Liver (tissue), 3 donors: ENCODE results near the gene C10orf71.

Experiments used
- EGR1 ChIP-seq, 2 donors: IDR thresholded peaks; 2 replicates each; pipeline ENCODE4 v1.6.1; 2016 to 2018; ENCODE audit warnings: antibody characterized with exemption in 2 of 2, low read depth in 2 of 2
- FOXA1 ChIP-seq: IDR thresholded peaks from 2 replicates; pipeline ENCODE4 v1.6.1; 2016; ENCODE audit warnings: antibody characterized with exemption
- FOXA2 ChIP-seq: IDR thresholded peaks from 2 replicates; pipeline ENCODE4 v1.6.1; 2016; ENCODE audit warnings: antibody characterized with exemption
- HNF4G ChIP-seq: IDR thresholded peaks from 2 replicates; pipeline ENCODE4 v1.6.1; 2016; ENCODE audit warnings: antibody characterized with exemption
- JUND ChIP-seq, 2 donors: IDR thresholded peaks; 2 replicates each; pipeline ENCODE4 v1.6.1; 2016; ENCODE audit warnings: antibody characterized with exemption in 2 of 2
- NR2F2 ChIP-seq: IDR thresholded peaks from 2 replicates; pipeline ENCODE4 v1.6.1; 2016; ENCODE audit warnings: antibody characterized with exemption
- RAD21 ChIP-seq, 2 donors: IDR thresholded peaks; 2 replicates each; pipeline ENCODE4 v1.6.1; 2016; ENCODE audit warnings: antibody characterized with exemption in 2 of 2, mild to moderate bottlenecking in 2 of 2
- SP1 ChIP-seq: IDR thresholded peaks from 2 replicates; pipeline ENCODE4 v1.6.1; 2018; ENCODE audit warnings: antibody characterized with exemption, mild to moderate bottlenecking
- TAF1 ChIP-seq: conservative IDR thresholded peaks from 2 replicates; pipeline ENCODE4 v1.6.1; 2016; ENCODE audit warnings: antibody characterized with exemption, mild to moderate bottlenecking
- YY1 ChIP-seq: IDR thresholded peaks from 2 replicates; pipeline ENCODE4 v1.6.1; 2016; ENCODE audit warnings: antibody characterized with exemption, mild to moderate bottlenecking
- TF ChIP-seq, protein P1 (sequence below): fragments of 150-350 bp; IDR thresholded peaks from 2 replicates; pipeline ENCODE4 v1.5.1; 2017; ENCODE audit warnings: improper control_type of control experiment, low read depth, low read length; ENCODE audit not compliant: missing input control
- TF ChIP-seq, protein P2 (sequence below): IDR thresholded peaks from 2 replicates; pipeline ENCODE4 v1.6.1; 2016; ENCODE audit warnings: antibody characterized with exemption, mild to moderate bottlenecking
- TF ChIP-seq, protein P3 (sequence below): IDR thresholded peaks from 2 replicates; pipeline ENCODE4 v1.6.1; 2016; ENCODE audit warnings: antibody characterized with exemption
- TF ChIP-seq, protein P4 (sequence below): IDR thresholded peaks from 2 replicates; pipeline ENCODE4 v1.6.1; 2016; ENCODE audit warnings: antibody characterized with exemption
- donor health status: healthy.
- donor health status: healthy.

DNA sequence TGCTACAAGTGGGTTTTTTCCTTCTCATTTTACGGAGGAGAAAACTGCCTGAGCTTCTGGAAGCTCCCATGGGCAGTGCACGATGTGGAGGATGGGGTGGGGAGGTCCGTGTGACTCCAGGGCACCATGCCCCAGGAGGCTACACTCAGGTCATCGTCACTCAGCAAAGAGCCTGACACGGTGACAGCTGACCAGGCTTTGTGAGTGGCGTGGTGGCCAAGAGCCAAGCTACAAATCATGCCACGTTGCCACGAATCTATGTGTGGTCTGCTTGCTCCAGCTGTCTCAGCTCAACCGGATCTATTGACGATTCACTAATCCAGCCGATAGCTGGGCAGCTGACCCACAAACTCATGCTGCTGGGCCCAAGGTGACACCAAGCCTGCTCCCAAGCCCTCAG, 27.6 kb upstream of the C10orf71 start:
- TF ChIP-seq, protein P1, sequence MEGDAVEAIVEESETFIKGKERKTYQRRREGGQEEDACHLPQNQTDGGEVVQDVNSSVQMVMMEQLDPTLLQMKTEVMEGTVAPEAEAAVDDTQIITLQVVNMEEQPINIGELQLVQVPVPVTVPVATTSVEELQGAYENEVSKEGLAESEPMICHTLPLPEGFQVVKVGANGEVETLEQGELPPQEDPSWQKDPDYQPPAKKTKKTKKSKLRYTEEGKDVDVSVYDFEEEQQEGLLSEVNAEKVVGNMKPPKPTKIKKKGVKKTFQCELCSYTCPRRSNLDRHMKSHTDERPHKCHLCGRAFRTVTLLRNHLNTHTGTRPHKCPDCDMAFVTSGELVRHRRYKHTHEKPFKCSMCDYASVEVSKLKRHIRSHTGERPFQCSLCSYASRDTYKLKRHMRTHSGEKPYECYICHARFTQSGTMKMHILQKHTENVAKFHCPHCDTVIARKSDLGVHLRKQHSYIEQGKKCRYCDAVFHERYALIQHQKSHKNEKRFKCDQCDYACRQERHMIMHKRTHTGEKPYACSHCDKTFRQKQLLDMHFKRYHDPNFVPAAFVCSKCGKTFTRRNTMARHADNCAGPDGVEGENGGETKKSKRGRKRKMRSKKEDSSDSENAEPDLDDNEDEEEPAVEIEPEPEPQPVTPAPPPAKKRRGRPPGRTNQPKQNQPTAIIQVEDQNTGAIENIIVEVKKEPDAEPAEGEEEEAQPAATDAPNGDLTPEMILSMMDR, result no peak
- TF ChIP-seq YY1 (no peak), EGR1 (IDR thresholded peaks at IDR 0.05; ENCODE audit: low read depth in 2 of 2) (no peak), FOXA1 (no peak), JUND (IDR thresholded peaks at IDR 0.05) (no peak), TAF1 (no peak), HNF4G (no peak), RAD21 (IDR thresholded peaks at IDR 0.05) (no peak), SP1 (no peak), FOXA2 (no peak), NR2F2 (no peak)
- TF ChIP-seq, protein P2, sequence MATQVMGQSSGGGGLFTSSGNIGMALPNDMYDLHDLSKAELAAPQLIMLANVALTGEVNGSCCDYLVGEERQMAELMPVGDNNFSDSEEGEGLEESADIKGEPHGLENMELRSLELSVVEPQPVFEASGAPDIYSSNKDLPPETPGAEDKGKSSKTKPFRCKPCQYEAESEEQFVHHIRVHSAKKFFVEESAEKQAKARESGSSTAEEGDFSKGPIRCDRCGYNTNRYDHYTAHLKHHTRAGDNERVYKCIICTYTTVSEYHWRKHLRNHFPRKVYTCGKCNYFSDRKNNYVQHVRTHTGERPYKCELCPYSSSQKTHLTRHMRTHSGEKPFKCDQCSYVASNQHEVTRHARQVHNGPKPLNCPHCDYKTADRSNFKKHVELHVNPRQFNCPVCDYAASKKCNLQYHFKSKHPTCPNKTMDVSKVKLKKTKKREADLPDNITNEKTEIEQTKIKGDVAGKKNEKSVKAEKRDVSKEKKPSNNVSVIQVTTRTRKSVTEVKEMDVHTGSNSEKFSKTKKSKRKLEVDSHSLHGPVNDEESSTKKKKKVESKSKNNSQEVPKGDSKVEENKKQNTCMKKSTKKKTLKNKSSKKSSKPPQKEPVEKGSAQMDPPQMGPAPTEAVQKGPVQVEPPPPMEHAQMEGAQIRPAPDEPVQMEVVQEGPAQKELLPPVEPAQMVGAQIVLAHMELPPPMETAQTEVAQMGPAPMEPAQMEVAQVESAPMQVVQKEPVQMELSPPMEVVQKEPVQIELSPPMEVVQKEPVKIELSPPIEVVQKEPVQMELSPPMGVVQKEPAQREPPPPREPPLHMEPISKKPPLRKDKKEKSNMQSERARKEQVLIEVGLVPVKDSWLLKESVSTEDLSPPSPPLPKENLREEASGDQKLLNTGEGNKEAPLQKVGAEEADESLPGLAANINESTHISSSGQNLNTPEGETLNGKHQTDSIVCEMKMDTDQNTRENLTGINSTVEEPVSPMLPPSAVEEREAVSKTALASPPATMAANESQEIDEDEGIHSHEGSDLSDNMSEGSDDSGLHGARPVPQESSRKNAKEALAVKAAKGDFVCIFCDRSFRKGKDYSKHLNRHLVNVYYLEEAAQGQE, result no peak
- TF ChIP-seq, protein P3, sequence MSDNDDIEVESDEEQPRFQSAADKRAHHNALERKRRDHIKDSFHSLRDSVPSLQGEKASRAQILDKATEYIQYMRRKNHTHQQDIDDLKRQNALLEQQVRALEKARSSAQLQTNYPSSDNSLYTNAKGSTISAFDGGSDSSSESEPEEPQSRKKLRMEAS, result no peak
- TF ChIP-seq, protein P4, sequence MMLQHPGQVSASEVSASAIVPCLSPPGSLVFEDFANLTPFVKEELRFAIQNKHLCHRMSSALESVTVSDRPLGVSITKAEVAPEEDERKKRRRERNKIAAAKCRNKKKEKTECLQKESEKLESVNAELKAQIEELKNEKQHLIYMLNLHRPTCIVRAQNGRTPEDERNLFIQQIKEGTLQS, result no peak
